IMR-90 (cell line): Measurements from ENCODE around the gene MEIS1. TPM values are rescaled to one million over a fixed set of nuclear protein-coding genes. Genes with fewer than 3 reads are reported as not detected.

Experiments
- ATAC-seq: fragments of 200-7000 bp; cut with Tn5 transposase; 2 replicates; pipeline ENCODE4 v1.9.1; 2020; ENCODE audit warnings: low read depth, mild to moderate bottlenecking, moderate library complexity
- BruUV-seq: library from RNA; stranded (reverse); fragments of 400-500 nt; replicated peaks from 2 replicates; lab custom pipeline; 2021; lab: Mats Ljungman, UMichigan
- CTCF ChIA-PET: fragments of 300-600 bp; formaldehyde crosslinking; extraction: SDS; loops from one replicate; lab custom pipeline; 2021; ENCODE audit warnings: antibody characterized with exemption; lab: Yijun Ruan, JAX
- POLR2A ChIA-PET: fragments of 300-600 bp; sonication (Branson Sonifier 250); formaldehyde crosslinking; loops from one replicate; lab custom pipeline; 2022; ENCODE audit warnings: antibody characterized with exemption; ENCODE audit not compliant: unreplicated experiment; lab: Charles Lee
- DNase-seq: peaks from one replicate; pipeline ENCODE4 v3.0.0; 2013
- H2AFZ ChIP-seq: replicated peaks from 2 replicates; pipeline ENCODE3; 2013; ENCODE audit warnings: low read length, mild to moderate bottlenecking; ENCODE audit not compliant: poor library complexity
- H2AK5ac ChIP-seq: 2 replicates; pipeline ENCODE4 v1.6.1; 2013; ENCODE audit warnings: low read depth, low read length, inconsistent platforms
- H2AK9ac ChIP-seq: replicated peaks from 2 replicates; pipeline ENCODE3; 2013; ENCODE audit warnings: mild to moderate bottlenecking, low read depth, low read length, moderate library complexity; ENCODE audit not compliant: poor library complexity
- H2BK120ac ChIP-seq: 2 replicates; pipeline ENCODE4 v1.6.1; 2013; ENCODE audit warnings: low read depth, low read length, inconsistent platforms
- H2BK15ac ChIP-seq: 3 replicates; pipeline ENCODE4 v1.6.1; 2013; ENCODE audit warnings: low read depth, low read length, inconsistent platforms
- H2BK20ac ChIP-seq: 2 replicates; pipeline ENCODE4 v1.6.1; 2013; ENCODE audit warnings: low read depth, mild to moderate bottlenecking, inconsistent platforms, low read length, moderate library complexity
- H2BK5ac ChIP-seq: 2 replicates; pipeline ENCODE4 v1.6.1; 2013; ENCODE audit warnings: mild to moderate bottlenecking, low read depth, low read length, inconsistent platforms; ENCODE audit not compliant: poor library complexity, severe bottlenecking
- H3K14ac ChIP-seq: replicated peaks from 2 replicates; pipeline ENCODE4 v1.6.1; 2013; ENCODE audit warnings: low read depth, low read length, inconsistent platforms
- H3K18ac ChIP-seq: 2 replicates; pipeline ENCODE4 v1.6.1; 2013; ENCODE audit warnings: low read depth, low read length, control low read depth
- H3K23ac ChIP-seq: 2 replicates; pipeline ENCODE4 v1.6.1; 2013; ENCODE audit warnings: low read depth, low read length, inconsistent platforms
- H3K27ac ChIP-seq: 2 replicates; pipeline ENCODE4 v1.5.1; 2013; ENCODE audit warnings: mild to moderate bottlenecking, control low read depth, low read length; ENCODE audit not compliant: insufficient read depth
- H3K27me3 ChIP-seq: 2 replicates; pipeline ENCODE4 v1.6.1; 2013; ENCODE audit warnings: low read length; ENCODE audit not compliant: control insufficient read depth, insufficient read depth
- H3K36me3 ChIP-seq: 2 replicates; pipeline ENCODE4 v1.6.1; 2013; ENCODE audit warnings: low read length, mixed read lengths; ENCODE audit not compliant: control insufficient read depth, insufficient read depth
- H3K4ac ChIP-seq: 2 replicates; pipeline ENCODE4 v1.6.1; 2013; ENCODE audit warnings: low read depth, low read length, inconsistent platforms
- H3K4me1 ChIP-seq: 2 replicates; pipeline ENCODE4 v1.6.1; 2013; ENCODE audit warnings: low read length, mixed read lengths; ENCODE audit not compliant: control insufficient read depth, insufficient read depth
- H3K4me2 ChIP-seq: 2 replicates; pipeline ENCODE4 v1.6.1; 2013; ENCODE audit warnings: low read depth, mild to moderate bottlenecking, control low read depth, low read length, moderate library complexity
- H3K4me3 ChIP-seq: 2 replicates; pipeline ENCODE4 v1.5.1; 2013; ENCODE audit warnings: low read depth, mild to moderate bottlenecking, control low read depth, low read length, moderate library complexity; ENCODE audit not compliant: insufficient read depth
- H3K56ac ChIP-seq: 2 replicates; pipeline ENCODE4 v1.6.1; 2013; ENCODE audit warnings: low read length, inconsistent platforms; ENCODE audit not compliant: insufficient read depth; ENCODE audit errors: extremely low read depth
- H3K79me1 ChIP-seq, 2 experiments: 2 replicates each; pipeline ENCODE4 v1.6.1; 2013; ENCODE audit warnings: low read length in 2 of 2, inconsistent platforms in 1 of 2, low read depth in 1 of 2
- H3K9ac ChIP-seq: 2 replicates; pipeline ENCODE4 v1.6.1; 2013; ENCODE audit warnings: low read depth, low read length, control low read depth
- H3K9me1 ChIP-seq: 2 replicates; pipeline ENCODE4 v1.6.1; 2013; ENCODE audit warnings: low read length, inconsistent platforms; ENCODE audit not compliant: insufficient read depth
- H3K9me3 ChIP-seq: 2 replicates; pipeline ENCODE4 v1.6.1; 2013; ENCODE audit warnings: low read length; ENCODE audit not compliant: control insufficient read depth, insufficient read depth
- H4K20me1 ChIP-seq: 2 replicates; pipeline ENCODE4 v1.6.1; 2013; ENCODE audit warnings: low read length, inconsistent platforms; ENCODE audit not compliant: insufficient read depth
- H4K5ac ChIP-seq: 2 replicates; pipeline ENCODE4 v1.6.1; 2013; ENCODE audit warnings: mild to moderate bottlenecking, low read depth, low read length, control low read depth
- H4K8ac ChIP-seq, 2 experiments: 2 replicates each; pipeline ENCODE4 v1.6.1; 2013; ENCODE audit warnings: low read depth in 2 of 2, low read length in 2 of 2, control low read depth in 1 of 2, inconsistent platforms in 1 of 2
- H4K91ac ChIP-seq: 2 replicates; pipeline ENCODE4 v1.6.1; 2013; ENCODE audit warnings: low read depth, low read length, inconsistent platforms; ENCODE audit not compliant: insufficient read depth
- POLR2A ChIP-seq: IDR thresholded peaks from 2 replicates; pipeline ENCODE4 v1.6.1; 2012; ENCODE audit warnings: mild to moderate bottlenecking, low read depth, low read length
- RAD21 ChIP-seq: IDR thresholded peaks from 2 replicates; pipeline ENCODE4 v1.6.1; 2012; ENCODE audit warnings: low read length, improper control_type of control experiment
- RCOR1 ChIP-seq: IDR thresholded peaks from 2 replicates; pipeline ENCODE4 v1.6.1; 2012; ENCODE audit warnings: mild to moderate bottlenecking, low read length, improper control_type of control experiment; ENCODE audit not compliant: insufficient replicate concordance
- WGBS, 2 experiments: methylation state at CpG; one replicate each; pipeline versions ENCODE4 v1.1.5 to v1.1.7; 2013; ENCODE audit warnings: missing lambda C conversion rate in 2 of 2; ENCODE audit not compliant: insufficient read length in 1 of 2; ENCODE audit errors: extremely low coverage in 2 of 2; 5-methylcytosine and 5-hydroxymethylcytosine counted together
- dilution Hi-C: fragments of 300-500 bp; cut with HindIII; formaldehyde crosslinking; loops from one replicate; pipeline ENCODE4 v1.14.3; 2018; ENCODE audit warnings: low sequenced_read_pairs; ENCODE audit not compliant: unreplicated experiment
- in situ Hi-C: fragments of 300-500 bp; cut with MboI; formaldehyde crosslinking; loops from 3 replicates; pipeline ENCODE4 v1.14.3; 2019; ENCODE audit warnings: low sequenced_read_pairs, inconsistent platforms, mixed read lengths
- intact Hi-C: fragments of 100-400 bp; cut with micrococcal nuclease; formaldehyde crosslinking; loops from 2 replicates; pipeline ENCODE4 v1.10.0; 2022
- polyA plus RNA-seq, 3 experiments: library from polyadenylated mRNA; depleted of rRNA; stranded (reverse); fragments of >200 nt; gene quantifications; 2 replicates each; pipeline ENCODE4 v1.2.3, GENCODE V29; 2012; ENCODE audit warnings: low replicate concordance in 1 of 3
- total RNA-seq: library from RNA; depleted of rRNA; stranded (reverse); fragments of >200 nt; gene quantifications from 2 replicates; pipeline ENCODE4 v1.2.3, GENCODE V29; 2012
- TF ChIP-seq, protein P1 (sequence below): fragments of 150-350 bp; IDR thresholded peaks from 2 replicates; pipeline ENCODE4 v1.6.1; 2016; ENCODE audit warnings: low read depth, mild to moderate bottlenecking, low read length, moderate library complexity, borderline replicate concordance
- TF ChIP-seq, protein P2 (sequence below): fragments of 150-350 bp; IDR thresholded peaks from 2 replicates; pipeline ENCODE4 v1.6.1; 2017; ENCODE audit warnings: mild to moderate bottlenecking, antibody characterized with exemption, low read length, low read depth

MEIS1 gene
- total and polyA plus RNA-seq, 2 of the 4 experiments (the other 2 are of a cell fraction): 54.4 to 157 TPM

DNA sequence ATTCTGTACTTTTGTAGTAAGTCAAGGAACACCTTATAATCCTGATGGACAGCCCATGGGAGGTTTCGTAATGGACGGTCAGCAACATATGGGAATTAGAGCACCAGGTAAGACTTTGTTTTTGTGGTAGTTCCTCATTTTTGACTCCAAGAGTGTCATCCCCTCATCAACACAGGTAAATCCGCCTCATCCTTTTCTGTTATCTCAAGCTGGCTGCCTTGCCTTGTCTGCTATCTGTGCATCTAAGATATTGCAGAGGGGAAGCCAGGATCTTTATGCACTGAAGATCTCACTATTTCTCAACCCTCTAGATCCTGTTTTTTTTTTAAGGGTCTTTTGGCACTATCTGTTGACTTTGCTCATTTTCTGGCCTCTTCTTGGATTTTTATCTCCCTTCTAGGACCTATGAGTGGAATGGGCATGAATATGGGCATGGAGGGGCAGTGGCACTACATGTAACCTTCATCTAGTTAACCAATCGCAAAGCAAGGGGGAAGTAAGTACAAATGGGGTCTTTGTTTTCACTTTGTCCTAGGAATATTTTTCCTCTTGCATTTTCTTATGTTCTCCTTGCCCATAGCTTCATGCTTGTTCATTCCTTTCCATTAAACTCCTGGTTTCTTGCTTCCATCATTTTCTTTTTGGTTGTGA, 133.8 kb downstream of the MEIS1 start:
- no CpG with 5 or more reads among the region's 4 CpGs for WGBS, 2 experiments
- Histone ChIP-seq H2AK9ac (no peak overlapping the region), H3K27me3 (no peaks in the 10 kb centered on the region), H4K20me1 (peaks cover 32% of the 10 kb centered on the region; the same call in 1 of the 2 replicates), H3K27ac (peak overlapping the region; percentile 23; the same call in 1 of the 2 replicates), H4K5ac (0 out of 2 replicates have a peak overlapping the region, but pooled peaks have one; percentile 13), H3K9me1 (peaks cover 9% of the 10 kb centered on the region), H2BK15ac (no peak overlapping the region), H2BK120ac (no peak overlapping the region), H3K9me3 (no peaks in the 10 kb centered on the region), H3K18ac (peak overlapping the region; percentile 31; the same call in 1 of the 2 replicates), H2AFZ (no peak overlapping the region), H3K56ac (no peak overlapping the region), H2BK20ac (no peak overlapping the region), H3K4ac (no peak overlapping the region), H2AK5ac (no peak overlapping the region), H3K79me1 (peaks cover 24 to 68% of the 10 kb centered on the region in 2 experiments; a peak in 3 of 4 replicates), H4K8ac (no peak overlapping the region), H2BK5ac (peak overlapping the region; percentile 15), H3K14ac (0 out of 2 replicates have a peak overlapping the region, but pooled peaks have one; percentile 5), H3K36me3 (peaks cover 28% of the 10 kb centered on the region), H4K91ac (no peak overlapping the region), H3K4me2 (peak overlapping the region; percentile 39; the same call in 1 of the 2 replicates), H3K9ac (no peak overlapping the region), H3K4me1 (peaks cover 31% of the 10 kb centered on the region), H3K4me3 (no peak overlapping the region), H3K23ac (peak overlapping the region; percentile 22; the same call in 1 of the 2 replicates)
- TF ChIP-seq RCOR1 (no peak), RAD21 (no peak), POLR2A (no peak)
- TF ChIP-seq, protein P1, sequence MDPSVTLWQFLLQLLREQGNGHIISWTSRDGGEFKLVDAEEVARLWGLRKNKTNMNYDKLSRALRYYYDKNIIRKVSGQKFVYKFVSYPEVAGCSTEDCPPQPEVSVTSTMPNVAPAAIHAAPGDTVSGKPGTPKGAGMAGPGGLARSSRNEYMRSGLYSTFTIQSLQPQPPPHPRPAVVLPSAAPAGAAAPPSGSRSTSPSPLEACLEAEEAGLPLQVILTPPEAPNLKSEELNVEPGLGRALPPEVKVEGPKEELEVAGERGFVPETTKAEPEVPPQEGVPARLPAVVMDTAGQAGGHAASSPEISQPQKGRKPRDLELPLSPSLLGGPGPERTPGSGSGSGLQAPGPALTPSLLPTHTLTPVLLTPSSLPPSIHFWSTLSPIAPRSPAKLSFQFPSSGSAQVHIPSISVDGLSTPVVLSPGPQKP: no peak
- TF ChIP-seq, protein P2, sequence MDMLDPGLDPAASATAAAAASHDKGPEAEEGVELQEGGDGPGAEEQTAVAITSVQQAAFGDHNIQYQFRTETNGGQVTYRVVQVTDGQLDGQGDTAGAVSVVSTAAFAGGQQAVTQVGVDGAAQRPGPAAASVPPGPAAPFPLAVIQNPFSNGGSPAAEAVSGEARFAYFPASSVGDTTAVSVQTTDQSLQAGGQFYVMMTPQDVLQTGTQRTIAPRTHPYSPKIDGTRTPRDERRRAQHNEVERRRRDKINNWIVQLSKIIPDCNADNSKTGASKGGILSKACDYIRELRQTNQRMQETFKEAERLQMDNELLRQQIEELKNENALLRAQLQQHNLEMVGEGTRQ: no peak
- intact Hi-C loops: no loop called here
- dilution Hi-C loops: no loop called here
- ATAC-seq (no peak), DNase-seq (no peak)
- in situ Hi-C loops: no loop called here
- POLR2A ChIA-PET: no interaction called here
- CTCF ChIA-PET: interaction anchor here (1.1 kb wide), 1 partner anchor 126 kb away, joined by 3 read pairs; no protein-coding TSS in a partner anchor
- BruUV-seq: no TSS peak
